K562 (cell line): ENCODE data around the gene CDT1. TPM values are rescaled to one million over a fixed set of nuclear protein-coding genes. Genes with fewer than 3 reads are reported as not detected.
A peak's percentile ranks its signal among the peaks of the same experiment; 100 is the strongest.

Experiments used
- ARID4B ChIP-seq: sonication (generic); formaldehyde crosslinking; IDR thresholded peaks from 2 replicates; pipeline ENCODE4 v1.8.0; 2022; ENCODE audit warnings: mild to moderate bottlenecking, missing genetic modification reagents
- CBX8 ChIP-seq: fragments of 200-600 bp; sonication (generic); IDR thresholded peaks from 2 replicates; pipeline ENCODE4 v1.6.1; 2012; ENCODE audit warnings: borderline replicate concordance, mixed run types, low read depth, mild to moderate bottlenecking, moderate library complexity, mixed read lengths, low read length, control low read depth, inconsistent platforms; ENCODE audit not compliant: poor library complexity, severe bottlenecking; ENCODE audit errors: extremely low read depth
- CREB1 ChIP-seq, 2 experiments: sonication (generic) in 1 of 2; formaldehyde crosslinking in 1 of 2; IDR thresholded peaks; 2 replicates each; pipeline versions ENCODE4 v1.6.1 to v1.8.0; 2012 to 2022; ENCODE audit warnings: inconsistent platforms in 1 of 2, mild to moderate bottlenecking in 1 of 2, missing genetic modification reagents in 1 of 2, moderate library complexity in 1 of 2
- HNRNPUL1 ChIP-seq: fragments of 200-400 bp; formaldehyde crosslinking; IDR thresholded peaks from 2 replicates; pipeline ENCODE4 v1.6.1; 2017; ENCODE audit warnings: low read length
- SUPT5H ChIP-seq: fragments of 450-650 bp; IDR thresholded peaks from 2 replicates; pipeline ENCODE4 v1.6.1; 2016
- XRCC3 ChIP-seq: fragments of 450-650 bp; IDR thresholded peaks from 2 replicates; pipeline ENCODE4 v1.6.1; 2017; ENCODE audit warnings: mild to moderate bottlenecking, moderate library complexity
- ZNF384 ChIP-seq: IDR thresholded peaks from 2 replicates; pipeline ENCODE4 v1.6.1; 2012; ENCODE audit warnings: low read depth, low read length, improper control_type of control experiment
- ZNF589 ChIP-seq: fragments of 200-800 bp; sonication (Bioruptor generic); IDR thresholded peaks from 2 replicates; pipeline ENCODE4 v1.6.1; 2016; ENCODE audit warnings: low read depth, missing genetic modification characterization, missing compliant biosample characterization
- polyA plus RNA-seq, 8 experiments: library from polyadenylated mRNA; depleted of rRNA in 4 of 8; stranded (reverse) in 5 of 8; unstranded in 3 of 8; fragments of >200 nt; fragmentation: Nextera tagmentation in 2 of 8; fragmentation: Illumina TruSeq in 1 of 8; extraction: Ambion mirVana in 2 of 8; extraction: Trizol in 1 of 8; gene quantifications; 2 replicates each; pipeline versions ENCODE4 v1.2.1 to v1.2.3, GENCODE V29; 2011 to 2014; ENCODE audit warnings: inconsistent platforms in 1 of 8, missing spikeins in 1 of 8
- total RNA-seq, 7 experiments: library from RNA; depleted of rRNA in 6 of 7; stranded (reverse); fragments of >200 nt in 6 of 7; fragmentation: Illumina TruSeq in 2 of 7; extraction: Trizol in 2 of 7; gene quantifications; 2 replicates each; pipeline versions ENCODE4 v1.2.1 to v1.2.3, GENCODE V29; 2011 to 2021; ENCODE audit warnings: low replicate concordance in 1 of 7

CDT1 gene
- total and polyA plus RNA-seq, 9 of the 15 experiments (the other 6 are each of a cell fraction or from before 2014, with no cell fraction given): 0.92 to 178 (median 14.2) TPM

GRCh38 chr16:88839026-88839529 lies 35.5 kb downstream of the CDT1 start (continued):
- TF ChIP-seq ARID4B (CRISPR knock-in tag): peak; percentile 71
- TF ChIP-seq ZNF589: no peak
- no peak for TF ChIP-seq SUPT5H
- no peak; the same call in 1 of the 2 replicates for TF ChIP-seq ZNF384
- no peak for TF ChIP-seq XRCC3
- TF ChIP-seq CREB1 (IDR thresholded peaks at IDR 0.05): no peak; the same call in 1 of the 2 replicates
- peak; percentile 87 for TF ChIP-seq CREB1 (CRISPR knock-in tag; IDR thresholded peaks at IDR 0.05)
- no peak for TF ChIP-seq HNRNPUL1
- no peak for TF ChIP-seq CBX8
- TF ChIP-seq, all 486 proteins: peak for 45
